HepG2 (cell line): Measurements from ENCODE around the gene MRO. TPM values are rescaled to one million over a fixed set of nuclear protein-coding genes. Genes with fewer than 3 reads are reported as not detected.

Experiments
- ATAC-seq: fragments of 200-7000 bp; cut with Tn5 transposase; 3 replicates; pipeline ENCODE4 v1.9.1; 2020; ENCODE audit warnings: mild to moderate bottlenecking, moderate library complexity
- BruUV-seq: library from RNA; stranded (reverse); fragments of 400-500 nt; replicated peaks from 2 replicates; lab custom pipeline; 2021; lab: Mats Ljungman, UMichigan
- CTCF ChIA-PET: fragments of 300-600 bp; formaldehyde crosslinking; extraction: SDS; loops from one replicate; lab custom pipeline; 2021; ENCODE audit warnings: low total read pairs, inconsistent platforms, low intra/inter-chr PET ratio; lab: Yijun Ruan, JAX
- POLR2A ChIA-PET: fragments of 350-600 bp; sonication (Branson Sonifier 250); formaldehyde crosslinking; loops from one replicate; lab custom pipeline; 2020; ENCODE audit warnings: antibody characterized with exemption, inconsistent platforms; lab: Yijun Ruan, JAX
- DNase-seq: peaks from one replicate; pipeline ENCODE4 v3.0.0-alpha.2; 2015; ENCODE audit warnings: low spot score
- FAIRE-seq: peaks from 3 replicates; lab custom pipeline; 2011; peaks lifted over from hg19 to GRCh38; lab: Jason Lieb, UNC
- H2AFZ ChIP-seq: one replicate; pipeline ENCODE4 v1.6.1; 2011; ENCODE audit warnings: low read length, inconsistent platforms
- H3K27ac ChIP-seq: fragments of 300-600 bp; 3 replicates; pipeline ENCODE4 v1.8.0; 2011; ENCODE audit warnings: mixed run types, mild to moderate bottlenecking, mixed read lengths, low read length, inconsistent platforms; ENCODE audit not compliant: insufficient read depth; ENCODE audit errors: extremely low read length
- H3K27me3 ChIP-seq, 2 experiments: fragments of 200-600 bp in 1 of 2; 2 replicates in 1 of 2; 3 replicates in 1 of 2; pipeline versions ENCODE4 v1.6.0 to v1.8.0; 2011; ENCODE audit warnings: low read length in 2 of 2, mild to moderate bottlenecking in 2 of 2, moderate library complexity in 2 of 2, inconsistent platforms in 1 of 2; ENCODE audit not compliant: insufficient read depth in 2 of 2, control insufficient read depth in 1 of 2
- H3K36me3 ChIP-seq, 2 experiments: fragments of 200-600 bp in 1 of 2; replicated peaks in 1 of 2; 2 replicates in 1 of 2; 3 replicates in 1 of 2; pipeline versions ENCODE4 v1.5.1 to v1.8.0; 2011; ENCODE audit warnings: low read length in 2 of 2, inconsistent platforms in 1 of 2; ENCODE audit not compliant: insufficient read depth in 2 of 2, control insufficient read depth in 1 of 2
- H3K4me1 ChIP-seq: 2 replicates; pipeline ENCODE4 v1.5.1; 2012; ENCODE audit warnings: low read length, inconsistent platforms; ENCODE audit not compliant: insufficient read depth
- H3K4me2 ChIP-seq: 2 replicates; pipeline ENCODE4 v1.6.0; 2011; ENCODE audit warnings: low read depth, low read length, inconsistent platforms
- H3K4me3 ChIP-seq, 3 experiments: fragments of 200-600 bp in 1 of 3; sonication (generic), shearing (Covaris generic) in 1 of 3; replicated peaks in 1 of 3; 2 replicates each; pipeline ENCODE4 v1.5.1; 2011 to 2016; ENCODE audit warnings: low read length in 3 of 3, inconsistent platforms in 2 of 3, low read depth in 2 of 3, mild to moderate bottlenecking in 2 of 3, control low read depth in 1 of 3, mixed read lengths in 1 of 3; ENCODE audit not compliant: insufficient read depth in 1 of 3
- H3K79me2 ChIP-seq: one replicate; pipeline ENCODE4 v1.6.1; 2011; ENCODE audit warnings: low read length, inconsistent platforms; ENCODE audit not compliant: insufficient read depth
- H3K9ac ChIP-seq: 2 replicates; pipeline ENCODE4 v1.6.0; 2011; ENCODE audit warnings: mild to moderate bottlenecking, low read depth, low read length, inconsistent platforms; ENCODE audit not compliant: insufficient read depth
- H3K9me3 ChIP-seq: 2 replicates; pipeline ENCODE4 v1.5.1; 2012; ENCODE audit warnings: mild to moderate bottlenecking, low read length
- H4K20me1 ChIP-seq: 2 replicates; pipeline ENCODE4 v1.6.0; 2011; ENCODE audit warnings: inconsistent platforms, mild to moderate bottlenecking, low read length, moderate library complexity; ENCODE audit not compliant: insufficient read depth
- CEBPG ChIP-seq: IDR thresholded peaks from 2 replicates; pipeline ENCODE4 v1.6.1; 2016
- DRAP1 ChIP-seq: IDR thresholded peaks from 2 replicates; pipeline ENCODE4 v1.6.1; 2016; ENCODE audit warnings: missing genetic modification reagents, missing compliant biosample characterization
- EP300 ChIP-seq, 3 experiments: sonication (generic) in 1 of 3; formaldehyde crosslinking in 1 of 3; IDR thresholded peaks; 2 replicates each; pipeline versions ENCODE4 v1.5.1 to v1.6.1; 2011 to 2020; ENCODE audit warnings: low read depth in 2 of 3, low read length in 2 of 3, borderline replicate concordance in 1 of 3, improper control_type of control experiment in 1 of 3, mild to moderate bottlenecking in 1 of 3, missing genetic modification reagents in 1 of 3, moderate library complexity in 1 of 3
- HDAC6 ChIP-seq: fragments of 200-600 bp; sonication (generic); IDR thresholded peaks from 2 replicates; pipeline ENCODE4 v1.7.0; 2017; ENCODE audit warnings: mild to moderate bottlenecking, antibody characterized with exemption, low read length, low read depth
- NR2C2 ChIP-seq: sonication (generic); formaldehyde crosslinking; IDR thresholded peaks from 2 replicates; pipeline ENCODE4 v1.4.0; 2020; ENCODE audit warnings: missing genetic modification reagents, mild to moderate bottlenecking, moderate library complexity, borderline replicate concordance
- SATB2 ChIP-seq: sonication (generic); formaldehyde crosslinking; IDR thresholded peaks from 2 replicates; pipeline ENCODE4 v1.5.0; 2020; ENCODE audit warnings: missing genetic modification reagents
- SPEN ChIP-seq: sonication (generic); formaldehyde crosslinking; IDR thresholded peaks from 2 replicates; pipeline ENCODE4 v1.5.1; 2020; ENCODE audit warnings: low read depth, mild to moderate bottlenecking, missing genetic modification reagents
- SSRP1 ChIP-seq: IDR thresholded peaks from 2 replicates; pipeline ENCODE4 v1.6.1; 2016; ENCODE audit warnings: control low read depth
- TBP ChIP-seq: sonication (generic); formaldehyde crosslinking; IDR thresholded peaks from 2 replicates; pipeline ENCODE4 v1.5.0; 2020; ENCODE audit warnings: missing genetic modification reagents
- TBX2 ChIP-seq: sonication (generic); formaldehyde crosslinking; IDR thresholded peaks from 2 replicates; pipeline ENCODE4 v1.5.0; 2020; ENCODE audit warnings: missing genetic modification reagents, mild to moderate bottlenecking, borderline replicate concordance
- ZFP36L2 ChIP-seq: sonication (generic); formaldehyde crosslinking; IDR thresholded peaks from 2 replicates; pipeline ENCODE4 v1.4.0; 2020; ENCODE audit warnings: missing genetic modification reagents
- ZNF12 ChIP-seq: sonication (generic); formaldehyde crosslinking; IDR thresholded peaks from 2 replicates; pipeline ENCODE4 v1.5.0; 2020; ENCODE audit warnings: missing genetic modification reagents
- ZNF558 ChIP-seq: sonication (generic); formaldehyde crosslinking; IDR thresholded peaks from 2 replicates; pipeline ENCODE4 v1.9.0; 2022; ENCODE audit warnings: mild to moderate bottlenecking, missing genetic modification reagents, borderline replicate concordance
- ZNF816 ChIP-seq: sonication (generic); formaldehyde crosslinking; IDR thresholded peaks from 2 replicates; pipeline ENCODE4 v1.8.0; 2022; ENCODE audit warnings: missing genetic modification reagents, mild to moderate bottlenecking, borderline replicate concordance
- ZSCAN30 ChIP-seq: sonication (generic); formaldehyde crosslinking; IDR thresholded peaks from 2 replicates; pipeline ENCODE4 v1.5.0; 2020; ENCODE audit warnings: mild to moderate bottlenecking, missing genetic modification reagents
- WGBS: methylation state at CpG from one replicate; pipeline ENCODE4 v1.1.6; 2017; ENCODE audit warnings: low lambda C conversion rate; 5-methylcytosine and 5-hydroxymethylcytosine counted together
- in situ Hi-C: cut with HindIII; loops from 2 replicates; pipeline ENCODE4 v1.10.0; 2017; ENCODE audit warnings: low pct_unique_long_range_greater_than_20kb; ENCODE audit not compliant: extremely low pct_ligation_motif_present
- intact Hi-C: fragments of 100-400 bp; cut with micrococcal nuclease; formaldehyde crosslinking; loops from one replicate; pipeline ENCODE4 v1.10.0; 2022; ENCODE audit not compliant: unreplicated experiment
- polyA plus RNA-seq, 8 experiments: library from polyadenylated mRNA; depleted of rRNA in 3 of 8; stranded (reverse) in 7 of 8; unstranded in 1 of 8; fragments of >200 nt; fragmentation: Illumina TruSeq in 4 of 8; extraction: Trizol in 4 of 8; gene quantifications; 2 replicates each; pipeline versions ENCODE4 v1.2.1 to v1.2.3, GENCODE V29; 2011 to 2016; ENCODE audit warnings: low read depth in 4 of 8, missing spikeins in 1 of 8, mixed read lengths in 1 of 8; ENCODE audit not compliant: insufficient read depth in 1 of 8
- total RNA-seq, 5 experiments: library from RNA; depleted of rRNA; stranded (reverse); fragments of >200 nt; fragmentation: Illumina TruSeq; extraction: Trizol; gene quantifications; 2 replicates each; pipeline ENCODE4 v1.2.3, GENCODE V29; 2016; ENCODE audit warnings: low read depth in 1 of 5

The MRO gene
- total and polyA plus RNA-seq, 2 of the 13 experiments (the other 11 are each of a cell fraction or from before 2014, with no cell fraction given) = not detected

GRCh38 chr18:50842846-50843245 lies 23.0 kb upstream of the MRO start:
- intact Hi-C loops (no loop called here), in situ Hi-C loops (no loop called here)
- H3K9ac ChIP-seq = no peak overlapping the region
- H3K4me2 ChIP-seq = no peak overlapping the region
- no peaks in the 10 kb centered on the region for H3K79me2 ChIP-seq
- BruUV-seq = no TSS peak
- no peaks in the 10 kb centered on the region for H4K20me1 ChIP-seq
- no peaks in the 10 kb centered on the region for H3K4me1 ChIP-seq
- no peak for DNase-seq
- ChIA-PET CTCF (no interaction called here), POLR2A (no interaction called here)
- H3K27me3 ChIP-seq = no peaks in the 10 kb centered on the region
- no peaks in the 10 kb centered on the region for H3K9me3 ChIP-seq
- no peak overlapping the region for H2AFZ ChIP-seq
- TF ChIP-seq NR2C2 = no peak
- no peak for TF ChIP-seq CEBPG (CRISPR knock-in tag)
- TF ChIP-seq TBX2 (CRISPR knock-in tag) = no peak
- no peak for TF ChIP-seq SPEN
- no peak for TF ChIP-seq DRAP1
- TF ChIP-seq HDAC6 = no peak
- no peak for TF ChIP-seq SSRP1
- no peak for TF ChIP-seq ZNF816 (CRISPR knock-in tag)
- no peak for TF ChIP-seq ZNF558 (CRISPR knock-in tag)
- no peak for TF ChIP-seq ZNF12 (CRISPR knock-in tag)
- TF ChIP-seq ZFP36L2 = no peak
- no peak overlapping the region for H3K27ac ChIP-seq
- H3K4me3 ChIP-seq = no peak overlapping the region
- H3K36me3 ChIP-seq = no peaks in the 10 kb centered on the region
- 0% methylated on average over 1 of the region's 1 CpG for WGBS
- FAIRE-seq = no peak
- ATAC-seq = no peak

- no peak for DNase-seq
- H3K79me2 ChIP-seq = no peaks in the 10 kb centered on the region
- POLR2A ChIA-PET = no interaction called here
- H3K4me1 ChIP-seq = no peaks in the 10 kb centered on the region
- in situ Hi-C loops (no loop called here), intact Hi-C loops (no loop called here)
- H3K27me3 ChIP-seq = no peaks in the 10 kb centered on the region
- TF ChIP-seq EP300 (IDR thresholded peaks at IDR 0.05; ENCODE audit: low read depth in 2 of 2, low read length in 2 of 2) (no peak), EP300 (CRISPR knock-in tag; IDR thresholded peaks at IDR 0.05; ENCODE audit: borderline replicate concordance) (no peak), TBP (CRISPR knock-in tag) (no peak), SATB2 (no peak), ZSCAN30 (CRISPR knock-in tag) (no peak)
- H3K4me2 ChIP-seq = no peak overlapping the region
- no peak overlapping the region for H3K9ac ChIP-seq
- H3K4me3 ChIP-seq = no peak overlapping the region
- CTCF ChIA-PET = no interaction called here
- BruUV-seq = no TSS peak
- ATAC-seq = peak; percentile 42; the same call in 2 of the 3 replicates
- no peaks in the 10 kb centered on the region for H4K20me1 ChIP-seq
- no peak for FAIRE-seq
- H3K9me3 ChIP-seq = no peaks in the 10 kb centered on the region
- no peak overlapping the region for H2AFZ ChIP-seq
- no peaks in the 10 kb centered on the region for H3K36me3 ChIP-seq
- no peak overlapping the region for H3K27ac ChIP-seq
- 0% methylated on average over 3 of the region's 3 CpGs for WGBS
These were observed 20.2 kb upstream of the MRO start for GRCh38 chr18:50839996-50840395.
